RWPE1 (cell line): Measurements from ENCODE around the gene ANO3.
"Not testable (repeated sequence)": the region's sequence is repeated elsewhere in the genome, so short reads cannot be mapped to it uniquely, and the experiment has no call there.

Source experiments
- CTCF ChIA-PET: fragments of 350-600 bp; sonication (Branson Sonifier 250); formaldehyde crosslinking; extraction: SDS; loops from one replicate; lab custom pipeline; 2021; lab: Yijun Ruan, JAX
- POLR2A ChIA-PET: fragments of 400-600 bp; formaldehyde crosslinking; extraction: SDS; loops from one replicate; lab custom pipeline; 2020; ENCODE audit warnings: antibody characterized with exemption; ENCODE audit not compliant: low non-redundant PET; lab: Yijun Ruan, JAX
- DNase-seq: peaks from one replicate; pipeline ENCODE4 v3.0.0; 2012; ENCODE audit warnings: low spot score
- H3K27ac ChIP-seq: fragments of 450-650 bp; 2 replicates; pipeline ENCODE4 v1.5.1; 2017
- TF ChIP-seq, protein P1 (sequence below): fragments of 450-650 bp; conservative IDR thresholded peaks from 2 replicates; pipeline ENCODE4 v1.5.1; 2017; ENCODE audit warnings: low read depth, mild to moderate bottlenecking

Gene ANO3

DNA sequence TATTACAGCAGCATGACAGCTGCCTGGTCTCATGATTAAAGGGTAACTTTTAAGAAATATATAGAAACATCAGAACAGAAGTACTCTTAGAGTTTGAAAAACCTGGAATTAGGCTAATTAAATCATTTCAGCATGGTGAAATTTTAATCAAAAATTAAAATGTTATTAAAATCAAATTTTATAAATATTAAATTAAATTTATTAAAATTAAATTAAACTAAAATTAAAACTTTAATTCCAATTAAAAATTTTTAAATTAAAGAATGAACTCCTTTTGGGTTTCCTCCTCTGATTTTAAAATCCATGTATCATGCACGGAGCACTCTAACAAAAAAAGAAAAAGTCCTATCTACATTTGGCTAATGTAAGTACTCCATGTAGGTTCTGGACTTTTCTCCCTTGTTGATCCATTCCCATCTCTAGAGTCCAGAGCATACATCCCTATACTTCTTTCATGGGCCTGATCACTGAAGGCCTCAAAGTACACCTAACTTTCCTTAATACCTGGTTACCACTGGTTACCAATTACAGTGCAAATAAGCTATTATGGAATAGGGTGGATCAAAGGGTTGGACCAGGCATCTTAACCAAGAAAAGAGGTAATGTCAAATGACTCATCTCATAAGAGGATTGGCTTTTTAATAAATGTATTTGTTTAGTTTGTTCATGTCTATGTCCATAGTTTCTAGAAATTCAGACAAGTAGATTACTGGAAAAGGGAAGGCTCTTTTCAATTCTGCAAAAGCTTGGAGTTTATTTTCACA is 288.5 kb downstream of the ANO3 start:
- TF ChIP-seq, protein P1, sequence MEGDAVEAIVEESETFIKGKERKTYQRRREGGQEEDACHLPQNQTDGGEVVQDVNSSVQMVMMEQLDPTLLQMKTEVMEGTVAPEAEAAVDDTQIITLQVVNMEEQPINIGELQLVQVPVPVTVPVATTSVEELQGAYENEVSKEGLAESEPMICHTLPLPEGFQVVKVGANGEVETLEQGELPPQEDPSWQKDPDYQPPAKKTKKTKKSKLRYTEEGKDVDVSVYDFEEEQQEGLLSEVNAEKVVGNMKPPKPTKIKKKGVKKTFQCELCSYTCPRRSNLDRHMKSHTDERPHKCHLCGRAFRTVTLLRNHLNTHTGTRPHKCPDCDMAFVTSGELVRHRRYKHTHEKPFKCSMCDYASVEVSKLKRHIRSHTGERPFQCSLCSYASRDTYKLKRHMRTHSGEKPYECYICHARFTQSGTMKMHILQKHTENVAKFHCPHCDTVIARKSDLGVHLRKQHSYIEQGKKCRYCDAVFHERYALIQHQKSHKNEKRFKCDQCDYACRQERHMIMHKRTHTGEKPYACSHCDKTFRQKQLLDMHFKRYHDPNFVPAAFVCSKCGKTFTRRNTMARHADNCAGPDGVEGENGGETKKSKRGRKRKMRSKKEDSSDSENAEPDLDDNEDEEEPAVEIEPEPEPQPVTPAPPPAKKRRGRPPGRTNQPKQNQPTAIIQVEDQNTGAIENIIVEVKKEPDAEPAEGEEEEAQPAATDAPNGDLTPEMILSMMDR = no peak
- ChIA-PET CTCF (no interaction called here), POLR2A (no interaction called here)
- peak; percentile 45 for DNase-seq
- no peak overlapping the region for H3K27ac ChIP-seq

- no peak overlapping the region for H3K27ac ChIP-seq
- peak; percentile 92 for DNase-seq
- CTCF ChIA-PET = interaction anchor here (0.6 kb wide), 2 partner anchors 10 to 42 kb away, joined by 3 read pairs; no protein-coding TSS in a partner anchor
- POLR2A ChIA-PET = no interaction called here
- TF ChIP-seq, protein P1 = no peak
Measured at GRCh38 chr11:26621132-26621531, 289.2 kb downstream of the ANO3 start.

GRCh38 chr11:26622181-26622580 is 290.3 kb downstream of the ANO3 start:
- peak; percentile 5 for DNase-seq
- TF ChIP-seq, protein P1 = no peak
- POLR2A ChIA-PET = no interaction called here
- CTCF ChIA-PET = interaction anchor here (0.6 kb wide), 1 partner anchor 730 kb away, joined by 3 read pairs; no protein-coding TSS in a partner anchor
- no peak overlapping the region for H3K27ac ChIP-seq

DNA sequence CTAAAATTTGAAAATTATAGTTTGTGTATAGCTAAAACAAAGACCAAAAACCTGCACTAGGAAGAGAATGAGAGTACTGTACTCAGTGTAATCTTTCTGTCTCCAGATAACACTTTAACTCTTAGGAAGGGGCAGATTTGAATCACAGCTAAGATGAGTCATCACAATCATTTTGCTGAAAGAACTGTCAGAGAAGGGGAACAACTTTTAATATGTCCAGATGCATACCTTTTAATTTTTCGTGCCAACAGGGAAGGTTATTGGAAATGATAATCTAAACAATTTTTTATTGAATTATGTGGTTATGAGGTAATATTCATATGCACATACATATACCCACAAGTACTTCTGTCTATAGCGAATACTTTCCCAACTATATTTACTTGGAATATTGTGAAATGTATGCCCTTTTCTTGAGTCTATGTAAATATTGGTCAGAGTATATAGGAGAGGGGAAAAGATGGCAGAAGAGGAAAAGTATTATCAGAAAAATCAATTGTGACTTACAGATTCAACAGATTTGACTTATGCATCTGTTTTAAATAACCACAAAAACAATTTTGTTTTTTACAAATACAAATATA is 291.2 kb downstream of the ANO3 start:
- ChIA-PET POLR2A (no interaction called here), CTCF (no interaction called here)
- TF ChIP-seq, protein P1 = no peak
- peak; percentile 67 for DNase-seq
- H3K27ac ChIP-seq = peak overlapping the region; percentile 66

- TF ChIP-seq, protein P1 = no peak
- DNase-seq = peak; percentile 2
- ChIA-PET POLR2A (no interaction called here), CTCF (interaction anchor here (0.6 kb wide), 1 partner anchor 9 kb away, joined by 3 read pairs; no protein-coding TSS in a partner anchor)
- no peak overlapping the region for H3K27ac ChIP-seq
Measured at GRCh38 chr11:26626346-26626745, 294.4 kb downstream of the ANO3 start.

DNA sequence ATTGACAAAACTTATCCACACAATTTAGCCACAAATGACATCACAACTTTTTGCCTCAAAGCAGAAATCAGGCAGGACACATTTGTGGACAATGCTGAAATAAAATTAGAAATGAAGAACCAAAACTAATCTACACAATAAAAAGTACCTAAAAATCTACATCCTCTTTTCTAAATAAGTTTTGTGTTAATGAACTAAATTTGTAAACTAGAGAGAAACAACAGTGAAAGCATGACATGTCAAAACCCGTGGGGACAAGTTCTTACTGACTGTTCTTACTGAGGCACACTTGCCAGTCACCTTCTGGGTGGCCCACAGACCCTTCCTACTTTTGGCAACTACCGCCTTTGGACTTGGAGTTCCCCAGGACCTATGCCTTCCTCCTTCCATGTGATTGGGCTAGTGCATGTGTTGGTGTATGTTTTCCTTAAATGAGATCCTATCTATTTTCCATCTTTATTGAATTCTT is 300.8 kb downstream of the ANO3 start:
- DNase-seq = no peak
- no peak overlapping the region for H3K27ac ChIP-seq
- TF ChIP-seq, protein P1 = no peak
- ChIA-PET POLR2A (no interaction called here), CTCF (no interaction called here)

- POLR2A ChIA-PET, CTCF ChIA-PET, DNase-seq, H3K27ac ChIP-seq: not testable (repeated sequence)
Measured at GRCh38 chr11:26643314-26643713, 311.4 kb downstream of the ANO3 start.
